OCI-LY7 (cell line): Measurements from ENCODE around the gene DDRGK1.

Experiments
- EZH2phosphoT487 ChIP-seq: fragments of 200-600 bp; sonication (generic); IDR thresholded peaks from 2 replicates; pipeline ENCODE4 v1.6.1; 2018; ENCODE audit warnings: low read depth, borderline replicate concordance, mild to moderate bottlenecking, mixed run types, antibody characterized with exemption, low read length, moderate library complexity, mixed read lengths
- TF ChIP-seq, protein P1 (sequence below): fragments of 200-600 bp; sonication (generic); conservative IDR thresholded peaks from 2 replicates; pipeline ENCODE4 v1.5.1; 2014; ENCODE audit warnings: mild to moderate bottlenecking, antibody characterized with exemption, low read length, moderate library complexity, mixed read lengths

DNA sequence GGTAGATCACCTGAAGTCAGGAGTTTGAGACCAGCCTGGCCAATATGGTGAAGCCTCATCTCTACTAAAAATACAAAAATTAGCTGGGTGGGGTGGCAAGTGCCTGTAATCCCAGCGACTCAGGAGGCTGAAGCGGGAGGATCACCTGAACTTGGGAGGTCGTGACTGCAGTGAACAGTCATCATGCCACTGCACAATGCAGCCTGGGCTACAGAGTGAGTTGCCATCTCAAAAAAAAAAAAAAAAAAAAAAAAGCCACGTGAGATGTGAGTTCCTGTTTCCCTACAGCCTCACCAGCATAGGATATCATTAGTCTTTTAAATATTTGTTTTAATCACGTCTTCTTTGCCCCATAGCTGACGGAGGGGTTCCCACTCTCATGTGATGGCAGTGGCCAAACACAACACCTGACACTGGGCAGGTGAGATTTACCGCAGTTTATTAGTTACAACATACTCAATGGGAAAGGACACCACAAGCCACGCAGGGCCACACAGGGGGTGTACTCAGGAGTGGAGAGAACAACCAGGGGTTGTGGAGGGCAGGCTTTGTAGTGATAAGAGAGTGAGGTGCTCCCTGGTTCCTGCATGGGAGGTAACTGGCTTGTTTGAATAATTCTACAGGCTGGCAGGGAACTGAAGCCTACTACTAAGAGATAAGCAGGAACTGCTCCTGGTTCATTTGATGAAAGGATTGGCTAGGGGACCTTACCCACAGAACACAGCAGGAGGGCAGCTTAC lies 26.6 kb downstream of the DDRGK1 start:
- TF ChIP-seq, protein P1, sequence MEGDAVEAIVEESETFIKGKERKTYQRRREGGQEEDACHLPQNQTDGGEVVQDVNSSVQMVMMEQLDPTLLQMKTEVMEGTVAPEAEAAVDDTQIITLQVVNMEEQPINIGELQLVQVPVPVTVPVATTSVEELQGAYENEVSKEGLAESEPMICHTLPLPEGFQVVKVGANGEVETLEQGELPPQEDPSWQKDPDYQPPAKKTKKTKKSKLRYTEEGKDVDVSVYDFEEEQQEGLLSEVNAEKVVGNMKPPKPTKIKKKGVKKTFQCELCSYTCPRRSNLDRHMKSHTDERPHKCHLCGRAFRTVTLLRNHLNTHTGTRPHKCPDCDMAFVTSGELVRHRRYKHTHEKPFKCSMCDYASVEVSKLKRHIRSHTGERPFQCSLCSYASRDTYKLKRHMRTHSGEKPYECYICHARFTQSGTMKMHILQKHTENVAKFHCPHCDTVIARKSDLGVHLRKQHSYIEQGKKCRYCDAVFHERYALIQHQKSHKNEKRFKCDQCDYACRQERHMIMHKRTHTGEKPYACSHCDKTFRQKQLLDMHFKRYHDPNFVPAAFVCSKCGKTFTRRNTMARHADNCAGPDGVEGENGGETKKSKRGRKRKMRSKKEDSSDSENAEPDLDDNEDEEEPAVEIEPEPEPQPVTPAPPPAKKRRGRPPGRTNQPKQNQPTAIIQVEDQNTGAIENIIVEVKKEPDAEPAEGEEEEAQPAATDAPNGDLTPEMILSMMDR: no peak
- TF ChIP-seq EZH2phosphoT487: no peak
